ENCODE measurements around the gene PACC1. TPM values are rescaled to one million over a fixed set of nuclear protein-coding genes. Genes with fewer than 3 reads are reported as not detected.
A peak's percentile ranks its signal among the peaks of the same experiment; 100 is the strongest.
"Not testable (repeated sequence)": the region's sequence is repeated elsewhere in the genome, so short reads cannot be mapped to it uniquely, and the experiment has no call there.

PACC1 gene
- total RNA-seq, 1 donor, result 11.2 TPM

GRCh38 chr1:212344905-212345304 is 69.8 kb downstream of the PACC1 start:
- DNase-seq (ENCODE audit: low read depth), result no peak
- TF ChIP-seq CTCF (IDR thresholded peaks at IDR 0.05; ENCODE audit: insufficient read depth, low read depth, low read length), result no peak
- no peak overlapping the region for H3K4me3 ChIP-seq (ENCODE audit: low read depth, low read length)

- no peak for TF ChIP-seq CTCF (IDR thresholded peaks at IDR 0.05; ENCODE audit: insufficient read depth, low read depth, low read length)
Observed at GRCh38 chr1:212341090-212341489, 73.6 kb downstream of the PACC1 start.

GRCh38 chr1:212329105-212329504 is 85.6 kb downstream of the PACC1 start:
- TF ChIP-seq CTCF (IDR thresholded peaks at IDR 0.05; ENCODE audit: insufficient read depth, low read depth, low read length), result no peak
- H3K4me3 ChIP-seq (ENCODE audit: low read depth, low read length), result no peak overlapping the region

More at GRCh38 chr1:212341090-212341489, 73.6 kb downstream of the PACC1 start:
- H3K4me3 ChIP-seq (ENCODE audit: low read depth, low read length), result no peak overlapping the region
- DNase-seq (ENCODE audit: low read depth), result peak; percentile 14

GRCh38 chr1:212328248-212328647 is 86.4 kb downstream of the PACC1 start:
- no peak overlapping the region for H3K4me3 ChIP-seq (ENCODE audit: low read depth, low read length)
- TF ChIP-seq CTCF (IDR thresholded peaks at IDR 0.05; ENCODE audit: insufficient read depth, low read depth, low read length), result no peak
- DNase-seq (ENCODE audit: low read depth), result peak; percentile 74

More at GRCh38 chr1:212329105-212329504, 85.6 kb downstream of the PACC1 start:
- DNase-seq (ENCODE audit: low read depth), result no peak

GRCh38 chr1:212326541-212326940 is 88.1 kb downstream of the PACC1 start:
- no peak for DNase-seq (ENCODE audit: low read depth)
- TF ChIP-seq CTCF (IDR thresholded peaks at IDR 0.05; ENCODE audit: insufficient read depth, low read depth, low read length), result no peak

GRCh38 chr1:212323066-212323465 is 91.6 kb downstream of the PACC1 start:
- no peak for TF ChIP-seq CTCF (IDR thresholded peaks at IDR 0.05; ENCODE audit: insufficient read depth, low read depth, low read length)
- DNase-seq (ENCODE audit: low read depth), result no peak
- no peak overlapping the region for H3K4me3 ChIP-seq (ENCODE audit: low read depth, low read length)

More at GRCh38 chr1:212326541-212326940, 88.1 kb downstream of the PACC1 start:
- no peak overlapping the region for H3K4me3 ChIP-seq (ENCODE audit: low read depth, low read length)

GRCh38 chr1:212321031-212321430 is 93.7 kb downstream of the PACC1 start:
- H3K4me3 ChIP-seq (ENCODE audit: low read depth, low read length); DNase-seq (ENCODE audit: low read depth): not testable (repeated sequence)
